ENCODE data around the gene CAMK1D. TPM values are rescaled to one million over a fixed set of nuclear protein-coding genes. Genes with fewer than 3 reads are reported as not detected.
"Not testable (repeated sequence)": the region's sequence is repeated elsewhere in the genome, so short reads cannot be mapped to it uniquely, and the experiment has no call there.

CAMK1D gene
- polyA plus RNA-seq, 1 of the 3 experiments (the other 2 are of a cell fraction) = 4.1 TPM

- no peak overlapping the region for H3K4me2 ChIP-seq
- H3K36me3 ChIP-seq (replicated peaks in 1 of 2; ENCODE audit: control insufficient read depth in 1 of 2, insufficient read depth in 2 of 2, low read length in 1 of 2) = no peaks in the 10 kb centered on the region
Observed at GRCh38 chr10:12308736-12309375, 40.5 kb upstream of the CAMK1D start.

DNA sequence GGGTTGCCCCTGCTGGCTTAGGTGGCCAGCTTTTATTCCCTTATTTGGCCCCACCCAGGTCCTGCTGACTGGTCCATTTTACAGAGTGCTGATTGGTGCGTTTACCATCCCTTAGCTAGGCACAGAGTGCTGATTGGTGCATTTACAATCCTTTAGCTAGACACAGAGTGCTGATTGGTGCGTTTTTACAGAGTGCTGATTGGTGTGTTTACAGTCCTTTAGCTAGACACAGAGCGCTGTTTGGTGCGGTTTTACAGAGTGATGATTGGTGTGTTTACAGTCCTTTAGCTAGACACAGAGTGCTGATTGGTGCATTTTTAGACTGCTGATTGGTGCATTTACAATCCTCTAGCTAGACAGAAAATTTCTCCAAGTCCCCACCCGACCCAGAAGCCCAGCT is 39.6 kb upstream of the CAMK1D start:
- H3K27me3 ChIP-seq (ENCODE audit: insufficient read depth); H3K27ac ChIP-seq (ENCODE audit: low read depth in 2 of 2, low read length in 1 of 2); DNase-seq; H3K4me3 ChIP-seq (ENCODE audit: low read depth in 2 of 2, low read length in 1 of 2); H3K4me1 ChIP-seq (ENCODE audit: control insufficient read depth in 1 of 2, insufficient read depth in 2 of 2, low read depth in 1 of 2, low read length in 1 of 2); H3K4me2 ChIP-seq; H3F3A ChIP-seq (replicated peaks; ENCODE audit: insufficient read depth); H4K20me1 ChIP-seq (ENCODE audit: insufficient read depth); H3K9me2 ChIP-seq; H3K9me3 ChIP-seq; H3K36me3 ChIP-seq (replicated peaks in 1 of 2; ENCODE audit: control insufficient read depth in 1 of 2, insufficient read depth in 2 of 2, low read length in 1 of 2); H2AFZ ChIP-seq (ENCODE audit: low read depth); H3K79me2 ChIP-seq (ENCODE audit: insufficient read depth); H3K9ac ChIP-seq; POLR2A ChIA-PET; CTCF ChIA-PET: not testable (repeated sequence)
- WGBS (ENCODE audit: low lambda C conversion rate) = 74% methylated on average over 5 of the region's 5 CpGs

More at GRCh38 chr10:12308736-12309375, 40.5 kb upstream of the CAMK1D start:
- CTCF ChIA-PET = no interaction called here
- Histone ChIP-seq H3F3A (replicated peaks; ENCODE audit: insufficient read depth) (no peaks in the 10 kb centered on the region), H3K4me1 (ENCODE audit: control insufficient read depth in 1 of 2, insufficient read depth in 2 of 2, low read depth in 1 of 2, low read length in 1 of 2) (no peaks in the 10 kb centered on the region), H4K20me1 (ENCODE audit: insufficient read depth) (no peaks in the 10 kb centered on the region), H3K4me3 (ENCODE audit: low read depth in 2 of 2, low read length in 1 of 2) (no peak overlapping the region), H3K9ac (no peak overlapping the region), H2AFZ (ENCODE audit: low read depth) (no peak overlapping the region), H3K27ac (ENCODE audit: low read depth in 2 of 2, low read length in 1 of 2) (no peak overlapping the region), H3K27me3 (ENCODE audit: insufficient read depth) (no peaks in the 10 kb centered on the region), H3K9me3 (no peaks in the 10 kb centered on the region), H3K9me2 (no peaks in the 10 kb centered on the region), H3K79me2 (ENCODE audit: insufficient read depth) (no peaks in the 10 kb centered on the region)
- POLR2A ChIA-PET = no interaction called here
- WGBS (ENCODE audit: low lambda C conversion rate) = 68% methylated on average over 6 of the region's 8 CpGs
- TF ChIP-seq ELF1 (IDR thresholded peaks at IDR 0.05) (no peak), RCOR1 (IDR thresholded peaks at IDR 0.05; ENCODE audit: low read length) (no peak), MAX (IDR thresholded peaks at IDR 0.05; ENCODE audit: low read depth) (no peak), REST (IDR thresholded peaks at IDR 0.05; ENCODE audit: low read depth, low read length) (no peak), FOXM1 (IDR thresholded peaks at IDR 0.05; ENCODE audit: low read depth) (no peak), RXRA (IDR thresholded peaks at IDR 0.05; ENCODE audit: borderline replicate concordance, low read depth) (no peak)
- TF ChIP-seq, protein P1, sequence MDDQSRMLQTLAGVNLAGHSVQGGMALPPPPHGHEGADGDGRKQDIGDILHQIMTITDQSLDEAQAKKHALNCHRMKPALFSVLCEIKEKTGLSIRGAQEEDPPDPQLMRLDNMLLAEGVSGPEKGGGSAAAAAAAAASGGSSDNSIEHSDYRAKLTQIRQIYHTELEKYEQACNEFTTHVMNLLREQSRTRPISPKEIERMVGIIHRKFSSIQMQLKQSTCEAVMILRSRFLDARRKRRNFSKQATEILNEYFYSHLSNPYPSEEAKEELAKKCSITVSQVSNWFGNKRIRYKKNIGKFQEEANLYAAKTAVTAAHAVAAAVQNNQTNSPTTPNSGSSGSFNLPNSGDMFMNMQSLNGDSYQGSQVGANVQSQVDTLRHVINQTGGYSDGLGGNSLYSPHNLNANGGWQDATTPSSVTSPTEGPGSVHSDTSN (IDR thresholded peaks at IDR 0.05) = no peak
- no peak for DNase-seq

Data from SK-N-SH (cell line).